ENCODE measurements around the gene RAET1G.
"Not testable (repeated sequence)": the region's sequence is repeated elsewhere in the genome, so short reads cannot be mapped to it uniquely, and the experiment has no call there.

The RAET1G gene

GRCh38 chr6:149897015-149897697, 25.8 kb downstream of the RAET1G start:
- peak; percentile 96 for DNase-seq (ENCODE audit: low read depth)

- no peak for DNase-seq (ENCODE audit: low read depth)
Observed at GRCh38 chr6:149896491-149896890, 26.4 kb downstream of the RAET1G start.

- DNase-seq (ENCODE audit: low read depth), result no peak
Observed at GRCh38 chr6:149895833-149896271, 27.1 kb downstream of the RAET1G start.

GRCh38 chr6:149895048-149895590, 27.8 kb downstream of the RAET1G start:
- peak; percentile 84 for DNase-seq (ENCODE audit: low read depth)

GRCh38 chr6:149891864-149892263, 31.1 kb downstream of the RAET1G start:
- DNase-seq (ENCODE audit: low read depth), result not testable (repeated sequence)

- no peak for DNase-seq (ENCODE audit: low read depth)
Observed at GRCh38 chr6:149891259-149891658, 31.7 kb downstream of the RAET1G start.

- no peak for DNase-seq (ENCODE audit: low read depth)
Observed at GRCh38 chr6:149890629-149891045, 32.3 kb downstream of the RAET1G start.

- no peak for DNase-seq (ENCODE audit: low read depth)
Observed at GRCh38 chr6:149889326-149889725, 33.6 kb downstream of the RAET1G start.

- DNase-seq (ENCODE audit: low read depth), result no peak
Observed at GRCh38 chr6:149888659-149889058, 34.3 kb downstream of the RAET1G start.

GRCh38 chr6:149888093-149888492, 34.8 kb downstream of the RAET1G start:
- DNase-seq (ENCODE audit: low read depth), result no peak

- peak; percentile 54 for DNase-seq (ENCODE audit: low read depth)
Observed at GRCh38 chr6:149887343-149887742, 35.6 kb downstream of the RAET1G start.

- no peak for DNase-seq (ENCODE audit: low read depth)
Observed at GRCh38 chr6:149885888-149886287, 37.0 kb downstream of the RAET1G start.

- no peak for DNase-seq (ENCODE audit: low read depth)
Observed at GRCh38 chr6:149884617-149885016, 38.3 kb downstream of the RAET1G start.

GRCh38 chr6:149884215-149884614, 38.7 kb downstream of the RAET1G start:
- DNase-seq (ENCODE audit: low read depth), result no peak

GRCh38 chr6:149881860-149882259, 41.1 kb downstream of the RAET1G start:
- no peak for DNase-seq (ENCODE audit: low read depth)

- no peak for DNase-seq (ENCODE audit: low read depth)
Observed at GRCh38 chr6:149881066-149881766, 41.7 kb downstream of the RAET1G start.

- DNase-seq (ENCODE audit: low read depth), result no peak
Observed at GRCh38 chr6:149877659-149878058, 45.3 kb downstream of the RAET1G start.

- no peak for DNase-seq (ENCODE audit: low read depth)
Observed at GRCh38 chr6:149876241-149876933, 46.5 kb downstream of the RAET1G start.

GRCh38 chr6:149872233-149872632, 50.7 kb downstream of the RAET1G start:
- no peak for DNase-seq (ENCODE audit: low read depth)

- DNase-seq (ENCODE audit: low read depth), result no peak
Observed at GRCh38 chr6:149871182-149871581, 51.7 kb downstream of the RAET1G start.

- no peak for DNase-seq (ENCODE audit: low read depth)
Observed at GRCh38 chr6:149869275-149869892, 53.5 kb downstream of the RAET1G start.

All from stromal cell of bone marrow (primary cell).